ENCODE data around the gene MMD2.
A peak's percentile ranks its signal among the peaks of the same experiment; 100 is the strongest.
"Not testable (repeated sequence)": the region's sequence is repeated elsewhere in the genome, so short reads cannot be mapped to it uniquely, and the experiment has no call there.

Gene MMD2

DNA sequence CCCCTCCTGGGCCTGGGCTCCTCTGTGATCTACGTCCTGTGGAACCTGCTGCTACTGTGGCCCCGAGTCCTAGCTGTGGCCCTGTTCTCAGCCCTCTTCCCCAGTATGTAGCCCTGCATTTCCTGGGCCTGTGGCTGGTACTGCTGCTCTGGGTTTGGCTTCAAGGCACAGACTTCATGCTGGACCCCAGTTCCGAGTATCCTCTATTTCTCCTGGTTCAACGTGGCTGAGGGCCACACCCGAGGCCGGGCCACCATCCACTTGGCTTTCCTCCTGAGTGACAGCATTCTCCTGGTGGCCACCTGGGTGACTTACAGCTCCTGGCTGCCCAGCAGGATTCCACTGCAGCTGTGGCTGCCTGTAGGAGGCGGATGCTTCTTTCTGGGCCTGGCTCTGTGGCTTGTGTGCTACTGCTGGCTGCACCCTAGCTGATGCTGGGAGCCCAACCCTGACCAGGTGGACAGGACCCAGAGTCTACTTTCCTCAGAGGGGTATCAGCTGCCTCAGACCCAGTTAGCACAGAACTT, 37.8 kb upstream of the MMD2 start:
- no peak overlapping the region for H3K27ac ChIP-seq
- TF ChIP-seq CTCF (conservative IDR thresholded peaks at IDR 0.05), result no peak
- no peak for TF ChIP-seq ZFX (IDR thresholded peaks at IDR 0.05)

- H3K27ac ChIP-seq, result no peak overlapping the region
- TF ChIP-seq ZFX (IDR thresholded peaks at IDR 0.05), result no peak
- TF ChIP-seq CTCF (conservative IDR thresholded peaks at IDR 0.05), result no peak
These were observed 36.5 kb upstream of the MMD2 start for GRCh38 chr7:4995429-4995969.

GRCh38 chr7:4993471-4993870, 34.5 kb upstream of the MMD2 start:
- TF ChIP-seq ZFX (IDR thresholded peaks at IDR 0.05) (no peak), CTCF (conservative IDR thresholded peaks at IDR 0.05) (no peak)
- no peak overlapping the region for H3K27ac ChIP-seq

DNA sequence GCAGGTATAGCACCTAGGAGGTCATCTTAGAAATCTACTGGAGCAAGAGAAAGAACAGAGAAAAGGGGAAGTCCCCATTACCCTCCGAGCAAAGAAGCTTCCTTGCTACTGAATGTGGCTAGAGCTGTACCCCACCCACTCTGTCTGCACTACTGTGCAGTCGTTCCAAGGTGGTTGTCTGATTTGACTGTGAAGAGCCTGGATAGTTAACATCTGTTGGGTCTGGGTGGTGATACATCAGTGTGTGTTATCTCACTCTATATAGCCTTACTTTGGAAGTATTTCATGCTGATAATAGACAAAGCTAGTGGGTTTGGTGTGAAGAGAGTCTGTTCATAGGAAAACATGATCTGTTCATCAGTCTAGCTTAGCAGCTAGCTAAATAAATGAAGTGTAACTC, 23.8 kb upstream of the MMD2 start:
- not testable (repeated sequence) for H3K27ac ChIP-seq

DNA sequence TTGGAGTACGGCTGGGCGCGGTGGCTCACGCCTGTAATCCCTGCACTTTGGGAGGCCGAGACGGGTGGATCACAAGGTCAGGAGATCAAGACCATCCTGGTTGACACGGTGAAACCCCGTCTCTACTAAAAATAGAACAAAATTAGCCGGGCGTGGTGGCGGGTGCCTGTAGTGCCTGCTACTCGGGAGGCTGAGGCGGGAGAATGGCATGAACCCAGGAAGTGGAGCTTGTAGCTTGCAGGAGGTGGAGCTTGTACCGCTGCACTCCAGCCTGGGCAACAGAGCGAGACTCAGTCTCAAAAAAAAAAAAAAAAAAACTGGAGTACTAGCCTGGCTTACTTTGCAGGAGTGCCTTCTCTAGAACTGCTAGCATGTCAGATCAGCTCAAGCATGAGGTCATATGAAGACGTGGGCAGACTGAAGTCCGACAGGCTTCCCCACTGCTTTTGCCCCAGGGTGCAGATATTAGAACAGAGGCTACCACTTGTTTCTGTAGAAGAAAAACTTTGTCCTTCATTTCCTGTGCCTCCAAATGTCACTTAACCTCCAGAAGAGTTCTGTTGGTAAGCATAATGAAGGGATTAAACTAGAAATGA, 22.4 kb upstream of the MMD2 start:
- not testable (repeated sequence) for H3K27ac ChIP-seq

- H3K27ac ChIP-seq, result not testable (repeated sequence)
These were observed 16.6 kb upstream of the MMD2 start for GRCh38 chr7:4975626-4976025.

DNA sequence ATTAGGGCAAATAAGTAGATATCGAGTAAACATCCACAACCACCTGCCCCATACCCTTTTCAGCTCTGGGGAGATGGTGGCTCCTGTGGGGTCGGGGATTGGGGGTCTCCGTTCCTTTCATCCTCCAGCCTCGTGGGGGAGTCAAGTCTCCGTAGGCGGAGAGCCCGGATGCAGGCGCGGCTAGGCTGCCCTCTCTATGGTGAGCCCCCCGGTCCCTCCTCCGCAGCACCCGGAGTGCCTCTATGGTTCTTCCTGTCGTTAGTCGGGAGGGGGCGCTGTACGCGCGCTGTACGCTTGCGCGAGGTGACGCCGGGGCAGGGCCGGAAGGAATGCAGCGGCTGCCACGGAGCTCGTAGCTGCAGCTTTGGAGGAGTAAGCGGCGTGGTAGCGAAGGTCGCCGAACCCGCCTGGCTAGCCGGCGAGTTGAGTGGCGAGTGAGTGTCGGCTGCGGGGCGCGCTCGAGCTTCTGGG, 14.8 kb upstream of the MMD2 start:
- TF ChIP-seq CTCF (conservative IDR thresholded peaks at IDR 0.05) (peak; percentile 88), ZFX (IDR thresholded peaks at IDR 0.05) (no peak)
- H3K27ac ChIP-seq, result peak overlapping the region; percentile 78

DNA sequence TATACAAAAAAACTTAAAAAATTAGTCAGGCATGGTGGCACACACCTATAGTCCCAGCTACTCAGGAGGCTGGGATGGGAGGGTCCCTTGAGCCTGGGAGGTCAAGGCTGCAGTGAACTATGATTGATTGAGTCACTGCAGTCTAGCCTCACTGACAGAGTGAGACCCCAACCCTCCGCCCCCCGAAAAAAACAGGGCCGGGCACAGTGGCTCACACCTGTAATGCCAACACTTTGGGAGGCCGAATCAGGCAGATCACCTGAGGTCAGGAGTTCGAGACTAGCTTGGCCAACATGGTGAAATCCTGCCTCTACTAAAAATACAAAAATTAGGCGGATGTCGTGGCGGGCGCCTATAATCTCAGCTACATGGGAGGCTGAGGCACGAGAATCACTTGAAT, 13.5 kb upstream of the MMD2 start:
- H3K27ac ChIP-seq, result not testable (repeated sequence)

- H3K27ac ChIP-seq, result no peak overlapping the region
- TF ChIP-seq CTCF (conservative IDR thresholded peaks at IDR 0.05) (no peak), ZFX (IDR thresholded peaks at IDR 0.05) (no peak)
These were observed 6.5 kb upstream of the MMD2 start for GRCh38 chr7:4965295-4966022.
